A549 (cell line): ENCODE results near the gene KIR2DL3. TPM values are rescaled to one million over a fixed set of nuclear protein-coding genes. Genes with fewer than 3 reads are reported as not detected.

Experiments used
- ATAC-seq, 2 experiments: fragments of 200-7000 bp in 1 of 2; fragments of >200 bp in 1 of 2; cut with Nextera tagmentation in 1 of 2; cut with Tn5 transposase in 1 of 2; 3 replicates each; pipeline versions ENCODE4 v1.8.0 to v1.9.1; 2018 to 2020; ENCODE audit warnings: mild to moderate bottlenecking in 1 of 2, moderate library complexity in 1 of 2
- CTCF ChIA-PET: fragments of 300-600 bp; sonication (Branson Sonifier 250); formaldehyde crosslinking; extraction: SDS; loops from one replicate; lab custom pipeline; 2021; ENCODE audit warnings: antibody characterized with exemption, inconsistent platforms; lab: Yijun Ruan, JAX
- POLR2A ChIA-PET: fragments of 350-600 bp; formaldehyde crosslinking; extraction: SDS; loops from one replicate; lab custom pipeline; 2021; ENCODE audit warnings: antibody characterized with exemption, inconsistent platforms; lab: Yijun Ruan, JAX
- DNase-seq, 2 experiments: peaks; one replicate each; pipeline versions ENCODE4 v3.0.0 to v3.0.0-alpha.2; 2011 to 2016; ENCODE audit warnings: low read depth in 1 of 2, low spot score in 1 of 2
- FAIRE-seq: peaks from 2 replicates; lab custom pipeline; 2011; peaks lifted over from hg19 to GRCh38; lab: Jason Lieb, UNC
- H3K27ac ChIP-seq, 2 experiments: fragments of >200 bp; sonication (Bioruptor Twin); formaldehyde crosslinking; 3 replicates each; pipeline ENCODE4 v1.5.1; 2016 to 2017
- H3K4me1 ChIP-seq: fragments of >200 bp; sonication (Bioruptor Twin); formaldehyde crosslinking; 3 replicates; pipeline ENCODE4 v1.6.1; 2016
- H3K4me2 ChIP-seq: fragments of >200 bp; sonication (Bioruptor Twin); formaldehyde crosslinking; 3 replicates; pipeline ENCODE4 v1.6.1; 2016
- H3K4me3 ChIP-seq: fragments of >200 bp; sonication (Bioruptor Twin); formaldehyde crosslinking; 3 replicates; pipeline ENCODE4 v1.5.1; 2016
- H3K9me3 ChIP-seq: fragments of >200 bp; sonication (Bioruptor Twin); formaldehyde crosslinking; 3 replicates; pipeline ENCODE4 v1.6.1; 2016
- ATOH8 ChIP-seq: fragments of 250-450 bp; sonication (Bioruptor Pico); IDR thresholded peaks from 2 replicates; pipeline ENCODE4 v1.5.0; 2020; ENCODE audit warnings: low read depth, mild to moderate bottlenecking, moderate library complexity
- BCL3 ChIP-seq: fragments of >200 bp; sonication (Bioruptor Twin); formaldehyde crosslinking; IDR thresholded peaks from 3 replicates; pipeline ENCODE4 v1.6.1; 2016
- CEBPB ChIP-seq, 2 experiments: fragments of >200 bp in 1 of 2; sonication (Bioruptor Twin) in 1 of 2; formaldehyde crosslinking in 1 of 2; IDR thresholded peaks; 2 replicates each; pipeline ENCODE4 v1.6.1; 2012 to 2016
- EHMT2 ChIP-seq: fragments of 200-600 bp; sonication (generic); IDR thresholded peaks from 2 replicates; pipeline ENCODE4 v1.6.1; 2016; ENCODE audit warnings: antibody characterized with exemption, low read depth, mild to moderate bottlenecking, moderate library complexity
- ELK1 ChIP-seq: fragments of 150-350 bp; IDR thresholded peaks from 2 replicates; pipeline ENCODE4 v1.6.1; 2014; ENCODE audit warnings: low read depth, mild to moderate bottlenecking, low read length
- EP300 ChIP-seq, 2 experiments: fragments of >200 bp; sonication (Bioruptor Twin); formaldehyde crosslinking; IDR thresholded peaks; 2 replicates in 1 of 2; 3 replicates in 1 of 2; pipeline ENCODE4 v1.6.1; 2016 to 2017
- FOSL2 ChIP-seq, 2 experiments: fragments of 450-650 bp in 1 of 2; fragments of >200 bp in 1 of 2; sonication (Bioruptor Twin) in 1 of 2; formaldehyde crosslinking; IDR thresholded peaks; 2 replicates each; pipeline versions ENCODE4 v1.5.0 to v1.6.1; 2016 to 2020; ENCODE audit warnings: mild to moderate bottlenecking in 1 of 2, moderate library complexity in 1 of 2
- HDAC2 ChIP-seq: fragments of 200-600 bp; sonication (generic); IDR thresholded peaks from 2 replicates; pipeline ENCODE4 v1.6.1; 2016
- HOXB5 ChIP-seq: fragments of 250-450 bp; sonication (Bioruptor Pico); IDR thresholded peaks from 2 replicates; pipeline ENCODE4 v1.5.0; 2020; ENCODE audit warnings: mild to moderate bottlenecking, moderate library complexity
- JUN ChIP-seq, 2 experiments: fragments of >200 bp; sonication (Bioruptor Twin); formaldehyde crosslinking; IDR thresholded peaks; 2 replicates in 1 of 2; 3 replicates in 1 of 2; pipeline ENCODE4 v1.6.1; 2016 to 2017
- MAFK ChIP-seq: fragments of 450-650 bp; IDR thresholded peaks from 2 replicates; pipeline ENCODE4 v1.6.1; 2014; ENCODE audit not compliant: partially characterized antibody
- MAZ ChIP-seq: fragments of 150-350 bp; IDR thresholded peaks from 2 replicates; pipeline ENCODE4 v1.6.1; 2014; ENCODE audit warnings: antibody characterized with exemption, low read depth, low read length, borderline replicate concordance
- MYC ChIP-seq: IDR thresholded peaks from 2 replicates; pipeline ENCODE4 v1.6.1; 2012; ENCODE audit warnings: mild to moderate bottlenecking, inconsistent platforms, low read length, improper control_type of control experiment, borderline replicate concordance
- NFE2L2 ChIP-seq: fragments of 150-350 bp; conservative IDR thresholded peaks from 2 replicates; pipeline ENCODE4 v1.6.1; 2014; ENCODE audit warnings: low read length
- PHF8 ChIP-seq: fragments of 200-600 bp; sonication (generic); IDR thresholded peaks from 2 replicates; pipeline ENCODE4 v1.6.1; 2016; ENCODE audit warnings: low read depth, mild to moderate bottlenecking, antibody characterized with exemption, moderate library complexity, borderline replicate concordance
- POLR2AphosphoS2 ChIP-seq: conservative IDR thresholded peaks from 2 replicates; pipeline ENCODE4 v1.6.1; 2012; ENCODE audit warnings: low read length, improper control_type of control experiment, inconsistent platforms
- RARB ChIP-seq: fragments of 250-450 bp; sonication (Bioruptor Pico); IDR thresholded peaks from 2 replicates; pipeline ENCODE4 v1.8.0; 2021; ENCODE audit warnings: mild to moderate bottlenecking, moderate library complexity
- RCOR1 ChIP-seq: fragments of 150-350 bp; IDR thresholded peaks from 2 replicates; pipeline ENCODE4 v1.6.1; 2014; ENCODE audit warnings: antibody characterized with exemption, low read length, low read depth
- SMC3 ChIP-seq: fragments of >200 bp; sonication (Bioruptor Twin); formaldehyde crosslinking; IDR thresholded peaks from 3 replicates; pipeline ENCODE4 v1.6.1; 2018; ENCODE audit warnings: inconsistent platforms
- WGBS: methylation state at CpG from one replicate; pipeline ENCODE4 v1.1.6; 2017; ENCODE audit errors: missing lambda C conversion rate; 5-methylcytosine and 5-hydroxymethylcytosine counted together
- polyA plus RNA-seq, 4 experiments: library from polyadenylated mRNA; depleted of rRNA in 3 of 4; stranded (reverse); fragments of >200 nt; fragmentation: RNase III in 1 of 4; extraction: RNeasy Plus Mini Kit Qiagen cat#74134 plus additional on column Dnase treatment in 1 of 4; gene quantifications; 2 replicates in 3 of 4; 3 replicates in 1 of 4; pipeline ENCODE4 v1.2.3, GENCODE V29; 2011 to 2017

Gene KIR2DL3
- polyA plus RNA-seq, 2 of the 4 experiments (the other 2 are of a cell fraction): not detected

- Histone ChIP-seq H3K9me3 (peaks cover 24% of the 10 kb centered on the region; the same call in 2 of the 3 replicates), H3K27ac (no peak within 1 kb of the TSS), H3K4me1 (no peaks in the 10 kb centered on the region)
- 51% methylated on average over 8 of the region's 9 CpGs for WGBS
- no peak for TF ChIP-seq RCOR1
- no peak for TF ChIP-seq POLR2AphosphoS2
- no peak for TF ChIP-seq MYC
- TF ChIP-seq NFE2L2: no peak
- no peak for TF ChIP-seq RARB (CRISPR knock-in tag)
- TF ChIP-seq CEBPB (IDR thresholded peaks at IDR 0.05): no peak
- TF ChIP-seq, all 56 proteins: peak for 0
- no peak for DNase-seq
- ATAC-seq: no peak
- POLR2A ChIA-PET: no interaction called here
- Histone ChIP-seq H3K4me2 (no peak within 1 kb of the TSS), H3K4me3 (no peak within 1 kb of the TSS)
- FAIRE-seq: no peak
- CTCF ChIA-PET: no interaction called here
Observed at GRCh38 chr19:54724142-54724541, 14.2 kb upstream of the KIR2DL3 start, which contains the start of gene KIR3DL3. KIR3DL3 (plus strand) TSS chr19:54724442; CDS start chr19:54724497, 55 bp downstream.

- Histone ChIP-seq H3K4me1 (no peaks in the 10 kb centered on the region), H3K4me3 (no peak overlapping the region), H3K27ac (no peak overlapping the region)
- no peak for ATAC-seq
- POLR2A ChIA-PET: no interaction called here
- 4% methylated on average over 3 of the region's 3 CpGs for WGBS
- FAIRE-seq: no peak
- TF ChIP-seq HDAC2 (no peak), MAZ (no peak), SMC3 (no peak), CEBPB (IDR thresholded peaks at IDR 0.05) (no peak), MAFK (no peak), JUN (IDR thresholded peaks at IDR 0.05) (no peak), BCL3 (no peak)
- TF ChIP-seq, all 56 proteins: peak for 0
- no peak overlapping the region for H3K4me2 ChIP-seq
- CTCF ChIA-PET: no interaction called here
- peaks cover 24% of the 10 kb centered on the region; the same call in 2 of the 3 replicates for H3K9me3 ChIP-seq
- no peak for DNase-seq
Observed at GRCh38 chr19:54724644-54725043, 13.7 kb upstream of the KIR2DL3 start.

GRCh38 chr19:54725321-54725720, 13.0 kb upstream of the KIR2DL3 start:
- 29% methylated on average over 7 of the region's 7 CpGs for WGBS
- CTCF ChIA-PET: no interaction called here

More at GRCh38 chr19:54725321-54725720, 13.0 kb upstream of the KIR2DL3 start:
- POLR2A ChIA-PET: no interaction called here
- FAIRE-seq (no peak), ATAC-seq (no peak), DNase-seq (no peak)
- Histone ChIP-seq H3K4me1 (no peaks in the 10 kb centered on the region), H3K27ac (no peak overlapping the region), H3K9me3 (peaks cover 20% of the 10 kb centered on the region; the same call in 2 of the 3 replicates), H3K4me2 (no peak overlapping the region), H3K4me3 (no peak overlapping the region)
- no peak for TF ChIP-seq HOXB5 (CRISPR knock-in tag)
- TF ChIP-seq EP300 (IDR thresholded peaks at IDR 0.05): no peak
- TF ChIP-seq ELK1: no peak
- no peak for TF ChIP-seq EHMT2
- TF ChIP-seq ATOH8 (CRISPR knock-in tag): no peak
- no peak for TF ChIP-seq FOSL2 (IDR thresholded peaks at IDR 0.05)
- TF ChIP-seq FOSL2 (CRISPR knock-in tag; IDR thresholded peaks at IDR 0.05): no peak
- TF ChIP-seq MAZ: no peak
- TF ChIP-seq PHF8: no peak
